GM18861 (cell line): ENCODE measurements around the gene CD3D.

Source experiments
- ATAC-seq: cut with Tn5 transposase; IDR thresholded peaks from one replicate; pipeline ENCODE4 v1.9.1; 2021; ENCODE audit not compliant: unreplicated experiment

CD3D gene

GRCh38 chr11:118304227-118304567 lies 38.3 kb downstream of the CD3D start:
- ATAC-seq, result no peak

DNA sequence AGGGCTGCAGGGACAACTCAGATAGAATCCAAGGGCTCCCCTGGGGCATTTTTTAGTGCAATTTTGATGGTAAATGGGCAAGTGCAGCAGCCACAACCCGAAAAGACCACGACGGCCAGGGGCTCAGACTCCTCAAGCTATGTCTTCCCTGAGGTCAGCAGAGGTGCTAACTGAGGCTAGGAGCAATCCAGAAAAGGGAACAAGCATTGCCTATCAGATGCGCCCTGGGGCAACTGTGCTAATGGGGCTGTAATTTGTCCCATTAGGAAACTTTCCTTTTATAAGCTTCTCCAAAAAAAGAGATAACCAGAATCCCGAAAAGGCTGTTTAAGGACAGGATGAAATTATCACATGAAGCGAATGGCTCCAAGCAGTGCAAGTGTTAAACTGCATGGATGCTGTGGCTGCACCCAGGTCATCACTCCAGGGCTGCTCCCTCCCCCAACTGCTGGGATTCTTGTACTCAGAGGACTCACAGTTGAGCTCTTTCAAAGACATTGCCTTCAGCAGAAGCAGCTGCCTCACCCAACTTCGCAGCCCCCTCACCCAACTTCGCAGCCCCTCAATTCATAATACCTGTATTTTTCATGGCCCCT lies 40.8 kb downstream of the CD3D start:
- ATAC-seq, result no peak

GRCh38 chr11:118295815-118296454 lies 46.6 kb downstream of the CD3D start:
- no peak for ATAC-seq

DNA sequence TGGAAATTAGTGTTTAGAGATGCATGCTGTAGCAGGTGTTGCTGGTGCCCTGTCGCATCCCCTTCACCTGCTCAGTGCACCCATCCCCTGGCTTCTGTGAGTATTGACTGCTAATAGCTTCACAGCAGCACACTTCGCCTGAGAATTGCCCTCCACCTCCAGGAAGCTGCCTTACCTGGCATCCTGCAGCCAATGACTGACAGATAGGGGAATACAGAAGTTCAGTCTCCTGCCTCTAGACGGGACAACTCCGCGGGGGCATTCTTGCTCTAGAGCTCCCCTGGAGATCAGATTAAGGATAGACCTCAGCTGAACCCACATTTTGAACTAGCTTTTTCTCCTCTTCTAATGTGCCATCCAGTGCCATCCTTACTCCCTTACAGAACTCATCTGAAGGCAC lies 47.3 kb downstream of the CD3D start:
- no peak for ATAC-seq

GRCh38 chr11:118294053-118294452 lies 48.5 kb downstream of the CD3D start:
- ATAC-seq, result no peak

- ATAC-seq, result no peak
These were observed 50.9 kb downstream of the CD3D start for GRCh38 chr11:118291477-118292135.

- no peak for ATAC-seq
These were observed 51.6 kb downstream of the CD3D start for GRCh38 chr11:118290923-118291322.

DNA sequence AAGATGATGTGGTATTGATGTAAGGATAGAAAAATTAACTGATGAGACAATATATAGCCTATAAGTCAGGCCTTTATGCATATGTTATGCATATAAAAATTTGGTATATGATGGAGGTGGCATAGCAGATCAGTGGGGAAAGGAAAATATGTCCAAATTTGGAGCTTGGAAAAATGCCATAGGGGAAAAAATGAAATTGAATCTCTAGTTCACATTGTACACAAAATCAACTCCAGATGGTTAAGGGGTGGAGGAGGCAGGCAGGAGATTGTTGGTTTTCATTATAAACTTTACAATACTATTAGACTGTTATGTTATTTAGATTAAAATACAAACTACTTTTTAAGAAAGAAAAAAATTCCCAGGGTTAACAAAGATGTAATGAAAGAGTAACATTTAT lies 53.1 kb downstream of the CD3D start:
- ATAC-seq, result no peak
